Stimulated activated CD8-positive, alpha-beta memory T cell treated with anti-CD3 and anti-CD28 coated beads, Interleukin-7, amount 100 ng/mL, for 48 hours (primary cell): ENCODE results near the gene CTBP2.

ENCODE experiments used
- DNase-seq, 2 donors: peaks; one replicate each; pipeline ENCODE4 v3.0.0-alpha.2; 2020; ENCODE audit warnings: low read depth in 1 of 2; ENCODE audit errors: extremely low read depth in 1 of 2

CTBP2 gene

GRCh38 chr10:125026036-125026931, 134.1 kb downstream of the CTBP2 start:
- DNase-seq: no peak

- no peak for DNase-seq
Measured at GRCh38 chr10:125025341-125025740, 135.0 kb downstream of the CTBP2 start.

- no peak for DNase-seq
Measured at GRCh38 chr10:125024497-125025234, 135.7 kb downstream of the CTBP2 start.

GRCh38 chr10:125023862-125024496, 136.4 kb downstream of the CTBP2 start:
- DNase-seq: no peak

- DNase-seq: no peak
Measured at GRCh38 chr10:125023255-125023654, 137.1 kb downstream of the CTBP2 start.

- DNase-seq: no peak
Measured at GRCh38 chr10:125022671-125023070, 137.7 kb downstream of the CTBP2 start.

- no peak for DNase-seq
Measured at GRCh38 chr10:125021686-125022344, 138.5 kb downstream of the CTBP2 start.

- no peak for DNase-seq
Measured at GRCh38 chr10:125020871-125021270, 139.5 kb downstream of the CTBP2 start.

- no peak for DNase-seq
Measured at GRCh38 chr10:125020386-125020785, 140.0 kb downstream of the CTBP2 start.

- no peak for DNase-seq
Measured at GRCh38 chr10:125018576-125019143, 141.7 kb downstream of the CTBP2 start.

- DNase-seq: no peak
Measured at GRCh38 chr10:125017547-125018298, 142.6 kb downstream of the CTBP2 start.

- DNase-seq: no peak
Measured at GRCh38 chr10:125016611-125017202, 143.7 kb downstream of the CTBP2 start.

- no peak for DNase-seq
Measured at GRCh38 chr10:125016123-125016522, 144.2 kb downstream of the CTBP2 start.

GRCh38 chr10:125015356-125015944, 144.9 kb downstream of the CTBP2 start:
- DNase-seq: no peak

GRCh38 chr10:125014836-125015355, 145.5 kb downstream of the CTBP2 start:
- no peak for DNase-seq

- no peak for DNase-seq
Measured at GRCh38 chr10:125014086-125014830, 146.1 kb downstream of the CTBP2 start.

GRCh38 chr10:125013529-125013872, 146.9 kb downstream of the CTBP2 start:
- no peak for DNase-seq

GRCh38 chr10:125012851-125013528, 147.4 kb downstream of the CTBP2 start:
- no peak for DNase-seq
